ENCODE results near the gene BIN1.

DNA sequence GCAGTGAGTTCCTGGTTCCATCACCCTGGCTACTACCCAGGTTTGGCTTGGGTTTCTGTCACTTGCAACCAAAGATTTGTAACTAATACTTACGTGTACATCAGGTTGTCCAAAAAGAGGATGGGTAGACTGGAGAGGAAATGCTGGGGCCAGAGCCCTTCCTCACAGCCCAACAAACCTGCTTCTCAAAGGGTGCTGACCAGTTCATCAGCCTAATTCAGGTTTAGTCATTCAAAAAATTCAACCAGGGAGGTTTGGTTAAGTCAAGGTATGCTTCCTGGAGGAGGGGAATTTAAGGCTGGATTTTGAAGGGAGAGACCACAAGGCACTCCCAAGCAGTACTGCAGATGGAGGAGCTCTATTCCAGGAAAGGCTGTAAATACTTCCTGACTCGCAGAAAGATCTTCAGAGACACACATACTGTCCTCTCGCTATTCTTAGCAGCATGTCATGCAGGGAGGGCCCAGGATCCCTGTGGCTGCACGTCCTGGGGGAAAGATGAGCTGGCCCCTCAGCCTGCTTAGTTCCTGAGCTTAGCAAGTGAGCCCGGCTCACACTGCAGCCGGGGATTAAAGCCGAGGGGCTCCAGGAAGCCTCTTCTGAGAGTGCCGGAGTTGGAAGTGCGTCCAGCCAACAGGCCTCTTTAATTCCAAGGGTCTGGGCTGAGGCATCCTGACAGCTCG, 40.0 kb upstream of the BIN1 start:
- TF ChIP-seq, protein P1, sequence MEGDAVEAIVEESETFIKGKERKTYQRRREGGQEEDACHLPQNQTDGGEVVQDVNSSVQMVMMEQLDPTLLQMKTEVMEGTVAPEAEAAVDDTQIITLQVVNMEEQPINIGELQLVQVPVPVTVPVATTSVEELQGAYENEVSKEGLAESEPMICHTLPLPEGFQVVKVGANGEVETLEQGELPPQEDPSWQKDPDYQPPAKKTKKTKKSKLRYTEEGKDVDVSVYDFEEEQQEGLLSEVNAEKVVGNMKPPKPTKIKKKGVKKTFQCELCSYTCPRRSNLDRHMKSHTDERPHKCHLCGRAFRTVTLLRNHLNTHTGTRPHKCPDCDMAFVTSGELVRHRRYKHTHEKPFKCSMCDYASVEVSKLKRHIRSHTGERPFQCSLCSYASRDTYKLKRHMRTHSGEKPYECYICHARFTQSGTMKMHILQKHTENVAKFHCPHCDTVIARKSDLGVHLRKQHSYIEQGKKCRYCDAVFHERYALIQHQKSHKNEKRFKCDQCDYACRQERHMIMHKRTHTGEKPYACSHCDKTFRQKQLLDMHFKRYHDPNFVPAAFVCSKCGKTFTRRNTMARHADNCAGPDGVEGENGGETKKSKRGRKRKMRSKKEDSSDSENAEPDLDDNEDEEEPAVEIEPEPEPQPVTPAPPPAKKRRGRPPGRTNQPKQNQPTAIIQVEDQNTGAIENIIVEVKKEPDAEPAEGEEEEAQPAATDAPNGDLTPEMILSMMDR (IDR thresholded peaks at IDR 0.05), result no peak
- no peak for TF ChIP-seq POLR2A (IDR thresholded peaks at IDR 0.05)

All from thyroid gland (tissue), 4 donors.